ENCODE results near the gene TRIM8. TPM values are rescaled to one million over a fixed set of nuclear protein-coding genes. Genes with fewer than 3 reads are reported as not detected.

Gene TRIM8
- total and polyA plus RNA-seq, 4 donors, result 81.5 to 173 (median 120) TPM

DNA sequence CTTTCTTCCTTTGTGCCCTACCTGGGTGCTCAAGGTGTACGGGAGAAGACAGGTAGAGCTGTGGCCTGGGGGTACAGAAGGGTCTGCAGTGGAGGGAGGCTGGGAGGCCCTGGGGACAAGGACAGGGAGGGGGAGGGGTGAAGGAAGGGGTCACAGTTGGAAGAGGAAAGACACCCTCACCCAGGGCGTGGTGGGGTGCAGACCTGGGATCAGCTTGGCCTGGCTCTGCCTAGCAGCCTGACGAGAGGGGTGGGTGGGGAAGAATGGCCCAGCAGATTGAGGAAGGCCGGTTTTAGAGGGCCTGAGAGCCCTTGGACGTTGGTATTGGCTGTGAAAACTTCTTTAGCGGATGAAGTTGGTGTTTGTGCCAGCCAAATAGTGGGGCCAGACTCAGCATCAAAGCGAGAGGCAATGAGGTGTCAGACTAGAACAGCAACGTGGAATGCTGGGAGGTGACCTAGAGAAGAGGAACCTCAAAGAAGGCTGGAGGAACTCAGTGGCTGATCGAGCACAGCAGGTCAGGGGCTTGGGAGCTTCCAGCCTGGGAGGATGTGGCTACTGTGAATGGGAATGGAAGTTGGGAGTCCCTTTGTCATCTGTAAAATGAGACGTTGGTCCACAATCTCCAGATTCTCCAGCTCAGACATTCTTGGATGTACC is 18.1 kb upstream of the TRIM8 start:
- TF ChIP-seq, protein P1, sequence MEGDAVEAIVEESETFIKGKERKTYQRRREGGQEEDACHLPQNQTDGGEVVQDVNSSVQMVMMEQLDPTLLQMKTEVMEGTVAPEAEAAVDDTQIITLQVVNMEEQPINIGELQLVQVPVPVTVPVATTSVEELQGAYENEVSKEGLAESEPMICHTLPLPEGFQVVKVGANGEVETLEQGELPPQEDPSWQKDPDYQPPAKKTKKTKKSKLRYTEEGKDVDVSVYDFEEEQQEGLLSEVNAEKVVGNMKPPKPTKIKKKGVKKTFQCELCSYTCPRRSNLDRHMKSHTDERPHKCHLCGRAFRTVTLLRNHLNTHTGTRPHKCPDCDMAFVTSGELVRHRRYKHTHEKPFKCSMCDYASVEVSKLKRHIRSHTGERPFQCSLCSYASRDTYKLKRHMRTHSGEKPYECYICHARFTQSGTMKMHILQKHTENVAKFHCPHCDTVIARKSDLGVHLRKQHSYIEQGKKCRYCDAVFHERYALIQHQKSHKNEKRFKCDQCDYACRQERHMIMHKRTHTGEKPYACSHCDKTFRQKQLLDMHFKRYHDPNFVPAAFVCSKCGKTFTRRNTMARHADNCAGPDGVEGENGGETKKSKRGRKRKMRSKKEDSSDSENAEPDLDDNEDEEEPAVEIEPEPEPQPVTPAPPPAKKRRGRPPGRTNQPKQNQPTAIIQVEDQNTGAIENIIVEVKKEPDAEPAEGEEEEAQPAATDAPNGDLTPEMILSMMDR (IDR thresholded peaks at IDR 0.05; ENCODE audit: control extremely low read depth, extremely low read depth), result no peak
- Histone ChIP-seq H3K4me3 (no peak overlapping the region), H3K27ac (ENCODE audit: low read depth in 1 of 2, low read length in 1 of 2) (peak overlapping the region in 1 of 2 donors; percentile 55), H3K27me3 (ENCODE audit: control insufficient read depth in 3 of 3, insufficient read depth in 3 of 3, low read length in 2 of 3) (no peaks in the 10 kb centered on the region), H3K9me3 (ENCODE audit: control insufficient read depth in 4 of 4, insufficient read depth in 3 of 4, low read length in 3 of 4) (no peaks in the 10 kb centered on the region), H3K9ac (ENCODE audit: insufficient read depth in 1 of 2, low read length in 2 of 2) (no peak overlapping the region), H3K4me1 (ENCODE audit: control insufficient read depth in 5 of 5, insufficient read depth in 5 of 5, low read length in 5 of 5) (peaks cover 3 to 82% (median 60%) of the 10 kb centered on the region in 5 donors), H3K36me3 (ENCODE audit: control insufficient read depth in 4 of 4, insufficient read depth in 4 of 4, low read length in 4 of 4) (peaks cover 0 to 9% (median 5%) of the 10 kb centered on the region in 4 donors)
- WGBS, 2 donors, result 56 to 62% methylated on average over 10 of the region's 10 CpGs
- DNase-seq, result peak in 1 of 3 donors; percentile 70
- ATAC-seq (ENCODE audit: insufficient read depth, low FRiP score), result no peak

DNA sequence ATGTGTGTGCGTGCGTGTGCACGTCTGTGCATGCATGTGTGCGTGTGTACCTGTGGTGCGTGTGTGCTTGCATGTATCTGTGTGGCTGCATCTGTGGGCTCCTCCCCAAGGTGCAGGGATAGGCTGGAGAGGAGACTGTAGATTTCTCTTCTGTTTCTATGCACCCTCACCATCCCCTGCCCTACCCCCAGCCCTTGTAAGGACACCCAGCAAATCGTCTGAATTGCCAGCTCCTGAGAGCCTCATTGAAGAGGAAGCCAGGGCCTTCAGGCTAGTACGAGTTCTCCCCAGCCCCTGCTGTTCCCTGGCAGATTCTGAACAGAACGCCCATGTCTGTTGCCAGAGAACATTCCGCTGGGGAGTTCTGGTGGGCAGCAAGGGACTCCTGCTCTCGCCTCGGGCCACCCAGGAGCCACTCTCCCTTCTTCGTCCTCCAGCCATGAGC is 17.0 kb upstream of the TRIM8 start:
- no peak for ATAC-seq (ENCODE audit: insufficient read depth, low FRiP score)

DNA sequence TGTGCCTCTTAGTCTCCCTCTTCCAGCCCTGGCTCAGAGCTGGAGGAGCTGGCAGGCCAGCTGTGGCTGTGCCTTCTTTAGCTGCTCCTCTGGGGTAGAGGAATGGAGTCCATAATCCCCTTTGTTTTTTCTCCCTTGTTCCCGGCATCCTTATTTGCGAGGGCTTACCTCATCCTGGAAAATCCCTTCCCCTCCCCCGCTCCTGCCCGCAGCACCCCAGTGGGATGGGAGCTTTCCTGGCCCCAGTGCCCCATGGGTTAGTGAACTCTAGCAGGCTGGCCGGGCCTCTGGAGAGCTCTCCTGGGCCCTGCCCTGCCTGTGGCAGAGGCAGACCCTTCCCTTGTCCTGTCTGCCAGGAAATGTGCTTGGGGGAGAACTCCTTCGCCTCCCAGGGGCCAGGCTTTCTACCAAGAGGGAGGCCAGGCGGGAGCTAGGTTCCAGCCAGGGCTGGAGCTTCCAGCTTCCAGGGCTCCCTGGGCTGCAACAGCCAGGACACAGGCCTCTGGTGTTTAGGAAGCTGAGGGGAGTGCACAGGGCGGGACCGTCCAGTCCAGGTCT is 16.5 kb upstream of the TRIM8 start:
- Histone ChIP-seq H3K4me3 (no peak overlapping the region), H3K27ac (ENCODE audit: low read depth in 1 of 2, low read length in 1 of 2) (peak overlapping the region; percentile 47 to 90), H3K4me1 (ENCODE audit: control insufficient read depth in 5 of 5, insufficient read depth in 5 of 5, low read length in 5 of 5) (peaks cover 8 to 86% (median 58%) of the 10 kb centered on the region in 5 donors), H3K36me3 (ENCODE audit: control insufficient read depth in 4 of 4, insufficient read depth in 4 of 4, low read length in 4 of 4) (peaks cover 0 to 11% (median 5%) of the 10 kb centered on the region in 4 donors), H3K9me3 (ENCODE audit: control insufficient read depth in 4 of 4, insufficient read depth in 3 of 4, low read length in 3 of 4) (no peaks in the 10 kb centered on the region), H3K27me3 (ENCODE audit: control insufficient read depth in 3 of 3, insufficient read depth in 3 of 3, low read length in 2 of 3) (no peaks in the 10 kb centered on the region), H3K9ac (ENCODE audit: insufficient read depth in 1 of 2, low read length in 2 of 2) (peak overlapping the region in 1 of 2 donors; percentile 64)
- ATAC-seq (ENCODE audit: insufficient read depth, low FRiP score), result peak; percentile 37
- 50 to 74% methylated on average over 9 of the region's 9 CpGs for WGBS, 2 donors
- TF ChIP-seq, protein P1 (IDR thresholded peaks at IDR 0.05; ENCODE audit: control extremely low read depth, extremely low read depth), result no peak
- DNase-seq, result peak; percentile 59 to 66 (median 60)

More for the DNA sequence above, 17.0 kb upstream of the TRIM8 start:
- Histone ChIP-seq H3K9ac (ENCODE audit: insufficient read depth in 1 of 2, low read length in 2 of 2) (peak overlapping the region in 1 of 2 donors; percentile 64), H3K27me3 (ENCODE audit: control insufficient read depth in 3 of 3, insufficient read depth in 3 of 3, low read length in 2 of 3) (no peaks in the 10 kb centered on the region), H3K9me3 (ENCODE audit: control insufficient read depth in 4 of 4, insufficient read depth in 3 of 4, low read length in 3 of 4) (no peaks in the 10 kb centered on the region), H3K27ac (ENCODE audit: low read depth in 1 of 2, low read length in 1 of 2) (peak overlapping the region; percentile 47 to 90), H3K36me3 (ENCODE audit: control insufficient read depth in 4 of 4, insufficient read depth in 4 of 4, low read length in 4 of 4) (peaks cover 0 to 11% (median 5%) of the 10 kb centered on the region in 4 donors), H3K4me3 (no peak overlapping the region), H3K4me1 (ENCODE audit: control insufficient read depth in 5 of 5, insufficient read depth in 5 of 5, low read length in 5 of 5) (peaks cover 3 to 81% (median 53%) of the 10 kb centered on the region in 5 donors)
- TF ChIP-seq, protein P1 (IDR thresholded peaks at IDR 0.05; ENCODE audit: control extremely low read depth, extremely low read depth), result no peak
- 68 to 81% methylated on average over 12 of the region's 12 CpGs for WGBS, 2 donors
- no peak for DNase-seq

All from lung (tissue), 12 donors.